HG03135 (cell line): ENCODE data around the gene ACP4.
"Not testable (repeated sequence)": the region's sequence is repeated elsewhere in the genome, so short reads cannot be mapped to it uniquely, and the experiment has no call there.

Experiments used
- ATAC-seq: cut with Tn5 transposase; IDR thresholded peaks from one replicate; pipeline ENCODE4 v1.9.1; 2021; ENCODE audit warnings: mild to moderate bottlenecking, moderate library complexity; ENCODE audit not compliant: unreplicated experiment

Gene ACP4

DNA sequence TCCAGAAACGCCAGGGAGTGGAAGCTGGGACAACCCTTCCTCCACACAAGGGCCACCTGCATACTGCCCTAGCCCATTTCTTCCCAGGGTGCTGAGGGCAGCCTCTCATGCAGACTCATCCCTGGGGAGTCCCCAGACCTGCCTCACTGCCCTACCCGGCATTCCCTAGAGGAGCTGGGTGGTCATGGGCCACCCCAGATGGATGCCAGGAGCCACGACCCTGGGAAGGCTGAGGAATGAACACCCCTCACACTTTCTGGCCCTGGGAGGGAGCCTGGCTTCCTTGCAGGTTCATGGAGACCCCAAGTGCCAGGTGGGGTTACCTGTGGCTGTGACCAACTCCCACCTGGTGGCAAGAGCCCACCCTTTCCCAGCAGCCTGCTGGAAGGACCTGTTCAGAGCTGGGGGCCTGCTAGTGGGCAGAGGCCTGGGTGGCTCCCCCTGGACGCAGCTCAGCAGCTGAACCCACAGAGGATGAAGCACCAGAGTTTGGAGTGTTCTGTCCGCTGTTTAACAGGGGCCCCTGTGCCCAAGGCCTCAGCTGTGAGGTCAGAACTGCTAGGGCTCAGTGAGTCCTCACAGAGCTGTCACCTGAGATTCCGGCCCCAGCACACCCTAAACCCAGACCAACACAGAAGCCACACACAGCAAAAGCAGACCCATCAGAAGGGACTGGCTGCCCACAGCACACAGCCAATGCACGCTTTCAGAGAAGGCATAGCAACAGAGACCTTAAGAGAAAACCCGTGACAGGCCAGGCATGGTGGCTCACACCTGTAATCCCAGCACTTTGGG lies 6.6 kb downstream of the ACP4 start:
- no peak for ATAC-seq

DNA sequence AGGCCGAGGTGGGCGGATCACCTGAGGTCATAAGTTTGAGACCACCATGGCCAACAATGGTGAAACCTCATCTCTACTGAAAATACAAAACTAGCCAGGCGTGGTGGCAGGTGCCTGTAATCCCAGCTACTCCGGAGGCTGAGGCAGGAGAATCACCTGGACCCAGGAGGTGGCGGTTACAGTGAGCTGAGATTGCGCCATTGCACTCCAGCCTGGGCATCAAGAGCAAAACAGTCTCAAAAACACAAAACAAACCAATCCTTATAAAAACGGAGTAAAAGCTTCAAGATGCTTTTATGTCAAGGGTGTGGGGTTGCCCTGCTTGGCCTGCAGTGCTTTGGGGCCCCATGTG lies 7.2 kb downstream of the ACP4 start:
- no peak for ATAC-seq

DNA sequence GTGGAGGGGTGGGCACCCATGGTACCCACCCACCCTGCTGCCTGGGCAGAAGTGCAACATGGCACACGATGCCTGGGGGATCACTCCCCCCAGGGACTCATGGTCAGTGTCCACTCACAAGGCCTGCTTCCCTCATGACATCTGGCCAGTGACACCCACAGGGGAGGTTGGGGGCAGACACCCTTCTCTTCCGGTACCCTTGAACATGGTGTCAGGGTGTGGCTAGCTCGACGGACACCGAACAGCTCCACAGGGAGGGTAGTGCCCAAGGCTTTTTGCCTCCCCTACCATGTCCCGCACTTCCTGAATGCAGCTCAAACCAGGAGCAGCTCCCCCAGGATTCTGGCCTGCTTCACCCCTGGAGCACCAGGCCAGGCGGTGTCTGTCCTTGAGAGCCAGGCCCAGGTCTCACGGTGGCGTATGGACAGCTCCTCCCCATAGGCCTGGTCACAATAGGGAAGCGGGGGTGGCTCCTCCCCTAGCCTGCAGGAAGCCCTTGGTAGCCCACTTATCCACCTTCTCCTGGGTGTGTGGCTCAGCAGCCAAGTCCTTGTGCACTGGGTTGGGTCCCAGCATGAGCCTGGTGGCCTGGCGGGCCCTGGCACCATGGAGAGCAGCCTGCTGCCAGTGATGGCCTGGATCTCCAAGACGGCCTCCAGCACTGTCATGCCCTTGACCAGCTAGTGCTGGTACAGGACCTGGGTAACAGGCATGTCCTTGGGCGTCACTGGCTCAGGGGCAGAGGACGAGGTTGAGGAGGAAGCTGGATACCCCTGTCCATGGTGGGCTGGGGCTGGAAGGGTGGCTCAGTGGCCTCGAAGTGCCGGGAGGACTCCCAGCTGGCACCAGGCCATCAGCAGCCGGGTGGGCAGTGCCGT lies 7.8 kb downstream of the ACP4 start:
- no peak for ATAC-seq

DNA sequence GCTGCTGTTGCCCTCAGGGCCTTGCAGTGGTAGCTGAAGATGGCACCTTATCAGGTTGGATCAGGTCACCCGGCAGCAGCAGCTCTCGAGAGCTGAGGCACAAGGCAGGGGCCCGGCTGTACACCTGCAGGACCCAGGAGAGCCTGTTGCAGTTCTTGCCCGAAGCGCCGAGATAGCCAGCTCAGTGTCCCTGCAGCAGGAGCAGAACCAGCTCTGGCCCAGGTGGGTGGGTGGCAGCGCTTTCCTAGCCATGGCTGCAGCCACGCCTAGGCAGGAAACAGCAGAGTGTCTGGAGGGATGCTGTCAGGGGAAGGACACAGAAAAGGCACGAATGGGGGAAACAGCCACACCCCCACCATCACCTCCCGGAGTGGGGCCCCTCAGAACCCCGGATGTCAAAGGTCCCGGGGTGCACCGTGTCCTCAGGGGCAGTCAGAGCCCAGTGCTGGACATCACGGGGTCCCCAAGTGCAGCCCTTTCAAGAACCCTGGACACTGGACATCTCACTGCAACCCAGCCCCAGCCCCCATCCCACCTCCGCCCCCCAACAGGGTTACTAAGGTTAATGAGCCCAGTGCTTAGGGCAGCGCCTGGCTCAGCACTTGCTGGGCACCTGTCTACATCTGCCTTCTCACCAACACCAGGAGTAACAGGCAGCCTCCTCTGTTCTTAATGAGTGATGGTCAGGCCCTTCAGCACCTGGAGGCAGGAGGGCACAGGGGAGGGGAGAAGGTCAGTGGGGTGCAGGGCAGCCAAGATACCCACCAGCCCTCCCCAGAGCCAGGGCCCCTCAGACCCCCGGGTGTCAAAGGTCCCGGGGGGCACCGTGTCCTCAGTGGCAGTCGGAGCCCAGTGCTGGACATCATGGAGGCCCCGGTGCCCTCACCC lies 8.7 kb downstream of the ACP4 start:
- ATAC-seq = no peak

DNA sequence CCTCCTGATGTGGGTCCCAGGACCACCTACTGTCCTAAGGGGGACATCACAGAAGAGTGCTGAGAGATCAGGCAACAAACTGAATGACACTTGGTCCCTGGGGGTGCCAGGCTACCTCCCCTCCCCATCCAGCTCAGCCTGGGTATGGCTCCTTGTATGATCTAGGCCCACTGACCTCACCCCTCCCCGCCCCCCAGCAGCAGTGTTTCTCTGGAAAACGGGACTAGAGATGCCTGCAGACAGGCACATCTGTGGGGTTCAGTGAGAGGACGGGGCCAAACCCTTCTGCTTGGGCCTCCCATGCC lies 9.3 kb downstream of the ACP4 start:
- no peak for ATAC-seq

DNA sequence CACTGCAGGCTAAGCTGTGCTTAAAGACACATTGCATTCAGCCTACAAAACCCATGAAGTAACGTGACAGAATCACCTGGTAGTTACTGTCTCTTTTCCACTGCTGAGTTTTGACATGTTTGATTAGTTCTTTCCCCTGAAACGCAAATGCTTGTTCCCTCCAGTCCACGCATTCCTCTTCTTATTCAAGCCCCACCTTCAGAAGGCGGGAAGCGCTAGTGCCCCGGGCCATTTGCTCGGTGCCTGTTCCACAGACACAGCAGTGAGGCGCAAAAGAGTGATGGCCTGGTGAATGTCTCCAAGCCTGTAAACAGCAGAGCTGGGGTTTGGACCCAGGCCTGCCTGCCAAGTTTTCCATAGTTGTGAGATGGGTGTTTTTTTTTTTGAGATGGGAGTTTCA lies 10.9 kb downstream of the ACP4 start:
- no peak for ATAC-seq

DNA sequence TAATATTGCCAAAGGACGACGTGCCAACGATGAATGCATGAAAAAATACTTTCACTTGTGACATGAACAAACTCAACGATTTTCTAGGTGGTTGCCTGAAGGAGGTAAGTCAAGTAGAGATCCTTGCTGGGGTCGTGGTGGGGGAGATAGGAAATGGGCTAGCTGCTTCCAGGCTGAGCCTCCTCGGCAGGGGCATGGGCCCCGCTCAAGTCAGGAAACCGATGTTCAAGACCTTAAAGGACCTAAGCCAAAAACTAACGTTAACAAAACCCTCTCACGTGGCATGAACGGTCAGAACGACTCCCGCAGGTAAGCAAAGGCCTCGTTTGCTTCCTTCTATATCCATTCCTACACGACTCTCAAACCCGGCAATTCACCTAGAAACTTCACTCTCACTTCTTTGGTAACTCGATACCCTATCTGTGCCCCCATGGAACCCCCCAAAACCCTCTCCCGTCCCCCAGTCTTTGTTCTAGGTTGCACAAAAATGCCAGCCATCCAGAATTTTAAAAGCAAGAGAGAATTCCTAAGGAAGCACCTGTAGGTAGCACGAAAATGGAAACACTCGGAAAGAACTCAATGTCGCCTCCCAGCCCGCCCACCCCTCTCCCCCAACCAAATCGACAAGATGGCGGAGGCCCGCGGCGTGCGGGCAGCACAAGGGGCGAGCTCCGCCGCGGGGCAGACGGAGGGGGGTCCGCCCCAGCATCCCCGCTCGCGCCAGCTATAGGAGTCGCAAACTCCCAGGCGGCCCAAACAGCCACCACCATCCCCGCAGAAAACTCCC lies 13.6 kb downstream of the ACP4 start:
- ATAC-seq = peak; percentile 11

DNA sequence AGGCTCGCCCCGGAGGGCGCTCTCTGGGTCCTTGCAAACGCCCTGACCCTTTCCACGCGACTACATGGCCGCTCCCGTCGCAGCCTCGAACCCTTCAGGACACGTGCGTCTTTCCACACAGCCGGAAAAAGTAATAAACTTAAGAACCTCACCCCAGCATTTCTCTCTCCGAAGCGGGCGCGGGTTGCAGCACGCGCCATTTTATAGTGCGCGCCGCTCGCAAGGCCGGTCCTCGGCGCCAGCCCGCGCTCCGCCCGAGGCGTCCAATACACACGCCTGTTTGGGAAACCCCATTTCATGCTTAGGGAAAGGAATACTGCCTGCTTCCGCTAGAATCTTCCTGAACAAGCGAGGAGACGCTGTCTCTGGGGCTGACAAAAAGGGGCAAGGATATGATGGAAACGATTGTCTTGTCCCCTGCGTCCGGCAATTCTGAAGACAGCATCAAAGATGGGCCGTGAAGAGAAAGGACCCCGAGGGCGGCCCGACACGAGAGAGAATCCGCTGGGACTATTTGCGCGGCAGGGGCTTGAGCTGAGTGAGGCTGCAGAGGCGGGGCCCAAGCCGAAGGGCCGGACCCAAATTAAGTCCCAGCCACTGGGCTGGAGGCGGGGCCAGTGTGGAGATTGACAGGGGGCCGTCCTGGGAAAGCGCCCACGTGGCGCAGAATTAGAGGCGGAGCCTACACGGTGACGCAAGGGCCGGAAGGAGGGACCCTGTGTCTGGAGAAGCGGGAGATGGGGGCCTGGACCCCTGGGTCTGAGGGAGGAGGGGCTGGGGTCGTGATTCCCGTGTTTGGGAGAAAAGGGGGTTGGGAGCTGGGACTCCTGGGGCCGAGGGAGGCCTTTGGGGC lies 14.4 kb downstream of the ACP4 start:
- peak; percentile 93 for ATAC-seq

DNA sequence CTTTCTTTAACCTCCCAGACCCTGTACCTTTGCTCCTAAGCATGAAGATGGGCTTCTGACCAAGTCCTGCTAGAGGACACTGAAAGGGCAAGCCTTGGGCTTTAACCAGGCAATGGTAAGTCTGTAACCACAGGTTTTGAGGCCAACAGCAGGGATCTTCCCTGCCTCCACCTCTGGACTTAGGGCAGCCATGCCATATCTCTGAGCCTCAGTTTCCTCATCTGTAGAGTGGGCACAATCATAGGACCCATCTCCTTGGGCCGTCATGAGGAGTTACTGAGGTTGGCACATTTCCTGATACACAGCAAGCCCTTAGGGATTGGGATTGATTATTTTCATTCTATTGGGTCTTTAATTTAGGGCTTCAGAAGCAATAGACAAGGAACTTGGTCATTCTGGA lies 18.6 kb downstream of the ACP4 start:
- no peak for ATAC-seq

DNA sequence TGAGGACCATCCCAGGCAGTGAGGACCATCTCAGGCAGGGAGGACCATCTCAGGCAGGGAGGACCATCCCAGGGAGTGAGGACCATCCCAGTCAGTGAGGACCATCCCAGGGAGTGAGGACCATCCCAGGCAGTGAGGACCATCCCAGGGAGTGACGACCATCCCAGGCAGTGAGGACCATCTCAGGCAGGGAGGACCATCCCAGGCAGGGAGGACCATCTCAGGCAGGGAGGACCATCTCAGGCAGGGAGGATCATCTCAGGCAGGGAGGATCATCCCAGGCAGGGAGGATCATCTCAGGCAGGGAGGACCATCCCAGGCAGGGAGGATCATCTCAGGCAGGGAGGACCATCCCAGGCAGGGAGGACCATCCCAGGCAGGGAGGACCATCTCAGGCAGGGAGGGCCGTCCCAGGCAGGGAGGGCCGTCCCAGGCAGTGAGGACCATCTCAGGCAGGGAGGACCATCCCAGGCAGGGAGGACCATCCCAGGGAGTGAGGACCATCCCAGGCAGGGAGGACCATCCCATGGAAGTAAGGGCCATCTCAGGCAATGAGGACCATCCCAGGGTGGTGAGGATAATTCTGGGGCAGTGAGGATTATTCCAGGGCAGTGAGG lies 21.5 kb downstream of the ACP4 start:
- ATAC-seq = not testable (repeated sequence)

DNA sequence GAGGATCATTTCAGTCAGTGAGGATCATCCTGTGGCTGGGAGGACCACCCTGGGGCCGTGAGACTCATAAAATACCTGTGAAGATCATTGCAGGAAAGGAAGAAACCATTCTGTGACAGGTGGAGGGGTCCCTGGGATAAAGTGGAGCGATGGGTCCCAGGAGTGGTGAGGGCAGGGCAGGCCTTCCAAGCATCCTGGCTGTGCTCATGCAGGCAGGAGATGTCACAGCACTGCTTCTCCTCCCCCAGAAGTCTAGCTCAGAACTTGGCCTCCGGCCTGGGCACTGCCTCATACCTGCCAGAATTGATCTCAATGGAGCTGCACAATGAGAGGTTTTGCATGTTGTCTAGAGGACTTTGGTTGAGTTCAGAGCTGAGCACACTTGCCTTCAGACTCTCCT lies 22.3 kb downstream of the ACP4 start:
- ATAC-seq = no peak

DNA sequence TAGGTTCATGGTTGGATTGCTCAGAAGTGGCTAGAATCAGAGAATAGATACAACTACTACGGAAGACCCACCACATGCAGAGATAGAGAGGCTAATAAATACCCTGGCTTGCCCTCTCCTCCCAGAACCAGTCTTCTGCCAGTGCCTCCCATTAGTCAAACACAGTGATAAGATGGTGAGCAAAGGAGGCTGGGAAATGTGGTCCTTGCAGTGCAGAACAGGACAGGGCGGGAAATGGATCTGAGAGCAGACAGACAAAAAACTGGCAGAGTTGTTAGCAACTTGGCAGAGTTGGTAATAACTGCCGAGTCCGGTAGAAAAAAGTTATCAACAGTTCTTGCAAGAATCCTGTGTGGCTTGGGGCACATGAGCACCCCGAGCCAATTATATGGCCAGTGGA lies 24.7 kb downstream of the ACP4 start:
- ATAC-seq = no peak

DNA sequence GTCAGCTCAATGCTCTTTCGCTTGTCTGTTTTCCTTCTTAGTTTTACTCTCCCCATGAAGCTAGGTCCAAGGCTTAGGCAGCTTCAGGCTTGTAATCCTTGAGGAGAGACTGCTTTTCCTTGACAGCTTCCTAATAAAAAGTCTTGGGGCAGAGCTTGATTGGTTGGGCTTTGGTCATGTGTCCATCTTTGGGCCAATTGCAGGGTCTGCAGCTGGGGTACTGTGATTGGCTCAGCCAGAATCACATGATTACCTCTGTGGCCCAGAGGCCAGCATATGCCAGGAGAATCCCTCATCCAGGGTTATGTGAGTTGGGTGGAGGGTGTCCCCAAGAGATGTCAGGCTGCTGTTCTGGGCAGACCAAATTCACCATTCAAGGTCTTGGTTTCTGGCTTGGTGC lies 25.2 kb downstream of the ACP4 start:
- ATAC-seq = no peak

DNA sequence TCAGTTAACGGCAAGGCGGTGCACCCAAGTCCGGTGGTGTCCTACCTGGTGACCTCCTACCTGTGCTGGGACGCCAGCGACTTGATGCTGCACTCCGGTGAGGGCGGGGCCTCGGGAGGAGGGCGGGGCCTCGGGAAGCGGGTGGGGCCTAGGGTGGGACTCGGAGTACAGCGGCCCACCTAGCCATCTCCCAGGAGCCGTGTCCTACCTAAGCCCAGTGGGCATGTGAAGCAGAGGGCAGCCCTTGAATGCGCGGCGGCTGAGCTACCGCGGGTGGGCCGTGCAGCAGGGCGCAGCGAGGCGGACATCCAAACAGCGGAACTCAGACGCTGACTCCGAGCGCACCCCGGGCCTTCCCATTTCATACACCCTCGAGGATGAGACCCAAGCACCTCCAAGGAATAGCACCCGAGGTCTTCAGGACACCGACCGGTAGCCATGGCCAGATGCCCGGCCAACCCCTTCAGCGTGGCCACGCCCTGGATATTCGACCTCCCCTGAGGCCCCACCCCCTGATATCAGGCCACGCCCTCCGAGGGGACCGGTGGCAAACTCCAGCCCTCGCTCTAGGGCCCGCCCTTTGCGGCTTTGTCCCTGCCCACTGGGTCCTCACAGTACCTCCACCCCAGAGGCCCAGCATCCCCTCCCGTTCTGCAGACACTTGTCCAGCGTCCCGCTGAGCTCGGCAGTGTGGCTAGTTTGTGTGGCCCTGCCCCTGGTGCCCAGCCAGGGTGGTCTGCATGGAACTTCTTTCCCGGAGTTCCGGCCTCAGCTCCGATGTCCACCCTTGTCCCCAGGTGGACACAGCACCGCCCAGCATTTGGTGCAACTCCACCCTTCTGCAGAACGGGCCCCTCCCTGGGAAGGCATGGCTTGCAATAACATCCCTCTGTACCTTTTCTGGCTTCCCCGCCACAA lies 28.0 kb downstream of the ACP4 start:
- ATAC-seq = peak; percentile 45

DNA sequence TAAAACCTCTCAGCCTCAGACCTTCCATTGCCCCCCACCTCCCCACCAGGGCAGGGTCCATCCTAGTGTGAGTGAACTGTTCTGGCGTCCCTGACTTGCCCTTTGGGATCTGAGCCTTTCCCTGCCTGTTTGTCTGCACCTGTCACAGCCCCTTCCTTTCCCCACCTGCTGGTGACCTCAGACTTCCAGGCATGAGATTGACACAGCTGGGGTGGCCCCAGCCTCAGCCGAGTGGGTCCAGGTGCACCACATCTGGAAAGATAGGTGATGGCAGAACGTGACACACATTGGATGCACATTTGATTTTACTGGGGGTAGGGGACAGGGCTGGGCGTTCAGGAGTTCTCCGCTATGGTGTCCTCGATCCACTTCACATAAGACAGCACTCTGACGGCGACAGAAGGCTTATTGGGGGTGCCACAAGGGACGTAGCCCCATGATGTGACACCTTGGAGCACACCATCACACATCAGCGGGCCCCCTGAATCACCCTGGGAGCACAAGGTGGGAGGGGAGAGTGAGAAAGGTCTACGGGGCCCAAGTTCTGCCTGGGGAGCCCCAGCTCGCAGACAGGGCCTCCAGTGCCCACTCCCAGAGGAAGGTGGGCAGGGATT lies 28.8 kb downstream of the ACP4 start:
- no peak for ATAC-seq

DNA sequence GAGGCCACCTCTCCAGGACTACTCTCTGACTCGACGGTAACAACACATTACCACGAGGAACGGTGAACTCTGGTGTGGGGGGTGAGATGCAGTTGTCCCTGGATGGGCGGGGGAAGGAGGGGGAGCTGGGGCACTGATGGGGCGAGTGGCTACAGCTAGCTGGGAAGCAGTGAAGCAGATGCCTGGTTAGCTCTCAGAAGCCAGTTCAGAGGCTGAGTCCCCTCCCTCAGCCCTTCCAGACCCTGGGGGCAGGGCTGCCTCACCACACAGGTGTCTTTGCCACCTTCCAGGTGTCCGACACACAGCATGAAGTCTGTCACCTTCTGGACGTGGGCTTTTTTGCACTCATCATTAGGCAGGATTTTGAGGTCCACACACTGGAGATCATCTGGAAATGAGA lies 29.4 kb downstream of the ACP4 start:
- ATAC-seq = no peak

DNA sequence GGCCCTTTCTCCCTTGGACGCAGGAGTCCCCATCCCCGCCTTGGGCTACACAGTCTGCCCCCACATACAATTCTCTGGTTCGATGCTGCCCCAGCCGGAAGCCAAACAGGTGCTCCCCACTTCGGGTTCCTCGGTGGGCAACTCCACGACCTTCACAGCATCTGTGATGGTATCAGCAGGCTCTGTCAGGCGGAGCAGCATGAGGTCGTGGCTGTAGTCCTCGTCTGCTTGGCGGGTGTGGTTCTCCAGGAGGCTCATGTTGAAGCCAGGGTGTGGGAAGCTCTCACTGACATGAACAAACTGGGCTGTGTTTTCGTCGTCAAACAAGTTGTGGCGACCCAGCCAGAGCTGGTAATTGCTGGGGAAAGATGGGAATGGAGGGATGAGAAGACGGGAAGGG lies 29.9 kb downstream of the ACP4 start:
- ATAC-seq = no peak
